Activated B cell treated with CpG ODN at 0.5 μM for 24 hours (primary cell): ENCODE results near the gene MAU2. TPM values are rescaled to one million over a fixed set of nuclear protein-coding genes. Genes with fewer than 3 reads are reported as not detected.

ENCODE experiments used
- ATAC-seq: fragments of 200-7000 bp; cut with Tn5 transposase; one replicate; pipeline ENCODE4 v1.10.0; 2021; ENCODE audit warnings: low read depth, mild to moderate bottlenecking, moderate library complexity
- CTCF ChIA-PET: fragments of 350-600 bp; sonication (Branson Sonifier 250); formaldehyde crosslinking; loops from one replicate; lab custom pipeline; 2021; ENCODE audit warnings: antibody characterized with exemption; lab: Charles Lee
- POLR2A ChIA-PET: fragments of 350-600 bp; sonication (Branson Sonifier 250); formaldehyde crosslinking; loops from one replicate; lab custom pipeline; 2021; ENCODE audit warnings: antibody characterized with exemption; lab: Charles Lee
- DNase-seq: peaks from one replicate; pipeline ENCODE4 v3.0.0; 2022
- H3K27ac Mint-ChIP-seq: one replicate; pipeline ENCODE4 v1.8.0; 2020; ENCODE audit warnings: mixed read lengths
- H3K27me3 Mint-ChIP-seq: one replicate; pipeline ENCODE4 v1.8.0; 2021; ENCODE audit warnings: mixed read lengths
- H3K36me3 Mint-ChIP-seq: one replicate; pipeline ENCODE4 v1.8.0; 2021; ENCODE audit warnings: low read depth, mixed read lengths
- H3K4me1 Mint-ChIP-seq: one replicate; pipeline ENCODE4 v1.8.0; 2021; ENCODE audit warnings: mixed read lengths
- H3K4me3 Mint-ChIP-seq: one replicate; pipeline ENCODE4 v1.8.0; 2020; ENCODE audit warnings: mild to moderate bottlenecking, mixed read lengths
- H3K9me3 Mint-ChIP-seq: one replicate; pipeline ENCODE4 v1.8.0; 2020; ENCODE audit warnings: mixed read lengths
- CTCF ChIP-seq: fragments of 200-600 bp; IDR thresholded peaks from one replicate; pipeline ENCODE4 v1.8.0; 2022; ENCODE audit warnings: antibody characterized with exemption, mild to moderate bottlenecking
- intact Hi-C: fragments of 100-400 bp; cut with micrococcal nuclease; formaldehyde crosslinking; loops from one replicate; pipeline ENCODE4 v1.15.1; 2024
- total RNA-seq: library from RNA; stranded (reverse); gene quantifications from 2 replicates; pipeline ENCODE4 v1.2.3, GENCODE V29; 2022

The MAU2 gene
- total RNA-seq, 1 donor from 2014 or later = 126 TPM

- ATAC-seq = no peak
- POLR2A ChIA-PET = no interaction called here
- Mint-ChIP-seq H3K36me3 (peaks cover 67% of the 10 kb centered on the region), H3K9me3 (no peaks in the 10 kb centered on the region), H3K4me1 (no peaks in the 10 kb centered on the region), H3K27me3 (no peaks in the 10 kb centered on the region), H3K27ac (no peak overlapping the region), H3K4me3 (no peak overlapping the region)
- TF ChIP-seq CTCF = no peak
- no peak for DNase-seq
- CTCF ChIA-PET = no interaction called here
- intact Hi-C loops = no loop called here
Observed at GRCh38 chr19:19352823-19353222, 32.2 kb downstream of the MAU2 start.

- H3K9me3 Mint-ChIP-seq = no peaks in the 10 kb centered on the region
- H3K36me3 Mint-ChIP-seq = peaks cover 69% of the 10 kb centered on the region
- no peak for DNase-seq
- ChIA-PET CTCF (interaction anchor here (1.4 kb wide), 1 partner anchor 137 kb away, joined by 3 read pairs; no protein-coding TSS in a partner anchor), POLR2A (no interaction called here)
- TF ChIP-seq CTCF = no peak
- no peak for ATAC-seq
- intact Hi-C loops = no loop called here
- no peaks in the 10 kb centered on the region for H3K27me3 Mint-ChIP-seq
- H3K4me1 Mint-ChIP-seq = no peaks in the 10 kb centered on the region
- H3K4me3 Mint-ChIP-seq = no peak overlapping the region
- no peak overlapping the region for H3K27ac Mint-ChIP-seq
Observed at GRCh38 chr19:19354007-19354406, 33.4 kb downstream of the MAU2 start.

GRCh38 chr19:19354932-19355331 lies 34.3 kb downstream of the MAU2 start:
- H3K4me1 Mint-ChIP-seq = no peaks in the 10 kb centered on the region
- CTCF ChIA-PET = interaction anchor here (1.4 kb wide), 1 partner anchor 136 kb away, joined by 3 read pairs; no protein-coding TSS in a partner anchor
- intact Hi-C loops = no loop called here
- ATAC-seq = no peak
- H3K27ac Mint-ChIP-seq = no peak overlapping the region
- H3K27me3 Mint-ChIP-seq = no peaks in the 10 kb centered on the region
- no peak overlapping the region for H3K4me3 Mint-ChIP-seq
- no peak for TF ChIP-seq CTCF
- peaks cover 62% of the 10 kb centered on the region for H3K36me3 Mint-ChIP-seq
- no peaks in the 10 kb centered on the region for H3K9me3 Mint-ChIP-seq
- DNase-seq = no peak
- POLR2A ChIA-PET = no interaction called here

- ChIA-PET CTCF (interaction anchor here (0.8 to 1.4 kb wide), 2 partner anchors 9 to 135 kb away, joined by 3 read pairs; no protein-coding TSS in a partner anchor), POLR2A (no interaction called here)
- intact Hi-C loops = no loop called here
- Mint-ChIP-seq H3K27ac (no peak overlapping the region), H3K4me3 (no peak overlapping the region), H3K36me3 (peaks cover 57% of the 10 kb centered on the region), H3K27me3 (no peaks in the 10 kb centered on the region), H3K4me1 (no peaks in the 10 kb centered on the region), H3K9me3 (no peaks in the 10 kb centered on the region)
- no peak for DNase-seq
- ATAC-seq = no peak
- no peak for TF ChIP-seq CTCF
Observed at GRCh38 chr19:19355606-19356139, 35.0 kb downstream of the MAU2 start.

- intact Hi-C loops = no loop called here
- ChIA-PET POLR2A (interaction anchor here (0.5 kb wide), 1 partner anchor 36 kb away, joined by 6 read pairs; no protein-coding TSS in a partner anchor), CTCF (interaction anchor here (0.8 kb wide), 1 partner anchor 8 kb away, joined by 3 read pairs; no protein-coding TSS in a partner anchor)
- no peak for TF ChIP-seq CTCF
- Mint-ChIP-seq H3K9me3 (no peaks in the 10 kb centered on the region), H3K4me1 (peaks cover 7% of the 10 kb centered on the region), H3K27me3 (no peaks in the 10 kb centered on the region), H3K4me3 (no peak overlapping the region), H3K36me3 (peaks cover 57% of the 10 kb centered on the region), H3K27ac (no peak overlapping the region)
- ATAC-seq (no peak), DNase-seq (no peak)
Observed at GRCh38 chr19:19356500-19356899, 35.9 kb downstream of the MAU2 start.
